Thyroid gland (tissue), 4 donors: ENCODE results near the gene LRRC28. TPM values are rescaled to one million over a fixed set of nuclear protein-coding genes. Genes with fewer than 3 reads are reported as not detected.

ENCODE experiments used
- DNase-seq, 2 donors: peaks; one replicate each; pipeline ENCODE4 v3.0.0-alpha.2; 2019
- H3K27ac ChIP-seq, 3 donors: fragments of 200-600 bp; sonication (generic); 1 replicate in 2 of 3; 2 replicates in 1 of 3; pipeline ENCODE4 v1.5.1; 2016 to 2019; ENCODE audit warnings: mild to moderate bottlenecking in 1 of 3, moderate library complexity in 1 of 3
- H3K27me3 ChIP-seq: fragments of 200-600 bp; sonication (generic); one replicate; pipeline ENCODE4 v1.5.1; 2019
- H3K36me3 ChIP-seq, 2 donors: fragments of 200-600 bp; sonication (generic); one replicate each; pipeline ENCODE4 v1.5.1; 2016 to 2019
- H3K4me1 ChIP-seq, 2 donors: fragments of 200-600 bp; sonication (generic); one replicate each; pipeline ENCODE4 v1.5.1; 2017 to 2019
- H3K4me3 ChIP-seq, 3 donors: fragments of 200-600 bp; sonication (generic); replicated peaks in 1 of 3; 1 replicate in 2 of 3; 2 replicates in 1 of 3; pipeline ENCODE4 v1.5.1; 2016; ENCODE audit warnings: mild to moderate bottlenecking in 1 of 3
- H3K9me3 ChIP-seq: fragments of 200-600 bp; sonication (generic); one replicate; pipeline ENCODE4 v1.5.1; 2017
- CTCF ChIP-seq, 6 experiments: fragments of 200-600 bp in 3 of 6; fragments of 450-650 bp in 3 of 6; sonication (generic) in 3 of 6; IDR thresholded peaks; one replicate each; pipeline ENCODE4 v1.5.1; 2016 to 2019; ENCODE audit warnings: antibody characterized with exemption in 6 of 6, mild to moderate bottlenecking in 2 of 6, inconsistent platforms in 1 of 6, moderate library complexity in 1 of 6
- POLR2A ChIP-seq, 2 donors: fragments of 450-650 bp; IDR thresholded peaks; one replicate each; pipeline ENCODE4 v1.6.1; 2017; ENCODE audit warnings: antibody characterized with exemption in 2 of 2, mild to moderate bottlenecking in 2 of 2, moderate library complexity in 1 of 2
- WGBS, 2 donors: methylation state at CpG; one replicate each; pipeline ENCODE4 v1.1.5; 2017; 5-methylcytosine and 5-hydroxymethylcytosine counted together
- intact Hi-C: fragments of 100-400 bp; cut with DNase I; formaldehyde crosslinking; loops from one replicate; pipeline ENCODE4 v1.15.1; 2023
- total RNA-seq, 4 donors: library from RNA; depleted of rRNA; stranded (reverse); fragments of >200 nt; gene quantifications; one replicate each; pipeline ENCODE4 v1.2.3, GENCODE V29; 2016

The LRRC28 gene
- total RNA-seq, 4 donors from 2014 or later = 36.1 to 51.6 (median 44.8) TPM

GRCh38 chr15:99211926-99212325 lies 39.4 kb upstream of the LRRC28 start:
- intact Hi-C loops = loop anchor here (2.0 kb wide), 1 partner anchor 107 kb away; the partner anchor contains the start of gene SYNM
- DNase-seq = no peak
- 92% methylated on average over 4 of the region's 4 CpGs for WGBS, 2 donors
- H3K27me3 ChIP-seq = no peaks in the 10 kb centered on the region
- no peaks in the 10 kb centered on the region for H3K9me3 ChIP-seq
- H3K4me1 ChIP-seq = no peaks in the 10 kb centered on the region
- H3K27ac ChIP-seq = no peak overlapping the region
- no peaks in the 10 kb centered on the region for H3K36me3 ChIP-seq
- H3K4me3 ChIP-seq = no peak overlapping the region
- no peak for TF ChIP-seq POLR2A (IDR thresholded peaks at IDR 0.05)

GRCh38 chr15:99212406-99212805 lies 38.9 kb upstream of the LRRC28 start:
- Histone ChIP-seq H3K27me3 (no peaks in the 10 kb centered on the region), H3K36me3 (no peaks in the 10 kb centered on the region), H3K4me1 (no peaks in the 10 kb centered on the region), H3K4me3 (no peak overlapping the region), H3K9me3 (no peaks in the 10 kb centered on the region), H3K27ac (no peak overlapping the region)
- intact Hi-C loops = loop anchor here (2.0 kb wide), 1 partner anchor 108 kb away; the partner anchor contains the start of gene SYNM
- TF ChIP-seq POLR2A (IDR thresholded peaks at IDR 0.05) = no peak
- TF ChIP-seq CTCF (IDR thresholded peaks at IDR 0.05) = no peak
- 94 to 95% methylated on average over 7 of the region's 7 CpGs for WGBS, 2 donors
- DNase-seq = no peak

- H3K27me3 ChIP-seq = no peaks in the 10 kb centered on the region
- H3K4me1 ChIP-seq = no peaks in the 10 kb centered on the region
- H3K4me3 ChIP-seq = no peak overlapping the region
- no peak overlapping the region for H3K27ac ChIP-seq
- TF ChIP-seq CTCF (IDR thresholded peaks at IDR 0.05) = peak; percentile 78 to 93 (median 88)
- no peak for TF ChIP-seq POLR2A (IDR thresholded peaks at IDR 0.05)
- WGBS, 2 donors = 2 to 5% methylated on average over 1 of the region's 1 CpG
- no peaks in the 10 kb centered on the region for H3K9me3 ChIP-seq
- DNase-seq = peak; percentile 82 to 88
- intact Hi-C loops = loop anchor here (2.0 kb wide), 1 partner anchor 108 kb away; the partner anchor contains the start of gene SYNM
- H3K36me3 ChIP-seq = peaks cover 6 to 8% of the 10 kb centered on the region in 2 donors
These were observed 38.0 kb upstream of the LRRC28 start for GRCh38 chr15:99213187-99213811.

GRCh38 chr15:99224372-99225214 lies 26.7 kb upstream of the LRRC28 start:
- H3K4me3 ChIP-seq = no peak overlapping the region

GRCh38 chr15:99226802-99227201 lies 24.5 kb upstream of the LRRC28 start:
- Histone ChIP-seq H3K27ac (no peak overlapping the region), H3K36me3 (peaks cover 13 to 18% of the 10 kb centered on the region in 2 donors), H3K9me3 (no peaks in the 10 kb centered on the region), H3K4me1 (no peaks in the 10 kb centered on the region), H3K27me3 (no peaks in the 10 kb centered on the region), H3K4me3 (no peak overlapping the region)
- TF ChIP-seq POLR2A (IDR thresholded peaks at IDR 0.05) (no peak), CTCF (IDR thresholded peaks at IDR 0.05) (no peak)
- WGBS, 2 donors = 60 to 62% methylated on average over 3 of the region's 3 CpGs
- DNase-seq = no peak
- intact Hi-C loops = no loop called here

More at GRCh38 chr15:99224372-99225214, 26.7 kb upstream of the LRRC28 start:
- TF ChIP-seq CTCF (IDR thresholded peaks at IDR 0.05) (no peak), POLR2A (IDR thresholded peaks at IDR 0.05) (no peak)
- 89 to 94% methylated on average over 6 of the region's 6 CpGs for WGBS, 2 donors
- Histone ChIP-seq H3K27me3 (no peaks in the 10 kb centered on the region), H3K4me1 (no peaks in the 10 kb centered on the region), H3K36me3 (peaks cover 18 to 27% of the 10 kb centered on the region in 2 donors), H3K27ac (no peak overlapping the region), H3K9me3 (no peaks in the 10 kb centered on the region)
- intact Hi-C loops = no loop called here
- DNase-seq = no peak
